HuH-7 (cell line): Measurements from ENCODE around the gene C3orf62.

Source experiments
- DNase-seq: peaks from one replicate; pipeline ENCODE4 v3.0.0; 2011; ENCODE audit warnings: low spot score

Gene C3orf62

GRCh38 chr3:49276475-49277382 lies at the start of gene C3orf62:
Gene C3orf62, minus strand, starts transcription at chr3:49277232. Its CDS starts 360 bp downstream, at chr3:49276872.
- DNase-seq: no peak

GRCh38 chr3:49324768-49325167 lies 47.7 kb upstream of the C3orf62 start:
- no peak for DNase-seq

DNA sequence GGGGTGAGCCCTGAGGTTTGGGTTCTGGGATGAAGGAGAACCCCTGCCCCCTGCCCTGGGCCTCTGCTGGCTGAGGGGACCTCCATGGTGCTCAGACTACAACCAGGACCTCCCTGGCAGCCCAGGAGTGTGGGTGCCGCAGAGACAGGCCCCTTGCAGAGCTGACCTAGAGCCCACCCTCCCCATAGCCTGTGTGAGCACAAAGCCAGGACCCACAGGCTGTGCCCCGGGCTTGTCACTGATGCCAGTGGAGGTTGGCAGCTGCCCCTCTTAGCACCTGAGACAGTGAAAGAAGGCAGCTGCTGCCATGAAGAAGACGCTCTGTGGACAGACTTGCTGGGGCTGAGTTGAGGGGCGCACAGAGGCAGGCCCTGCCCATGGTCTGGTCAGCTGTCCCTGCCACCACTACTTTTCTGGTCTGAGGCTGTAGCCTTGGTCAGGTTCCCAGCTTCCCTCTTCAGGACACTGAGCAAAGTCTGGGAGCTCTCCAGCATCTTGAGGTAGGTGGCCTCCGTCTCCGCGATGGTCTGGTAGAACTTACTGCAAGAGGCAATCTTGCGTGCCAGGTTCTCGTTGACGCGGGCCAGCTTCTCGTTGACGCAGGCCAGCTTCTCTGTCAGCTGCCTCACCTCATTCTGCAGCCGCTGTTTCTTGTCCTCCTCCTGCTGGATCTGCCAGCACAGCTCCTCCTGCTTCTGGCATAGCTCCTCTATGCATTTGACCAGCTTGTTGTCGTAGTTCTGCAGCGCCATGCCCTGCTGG lies 39.8 kb upstream of the C3orf62 start:
- no peak for DNase-seq

- DNase-seq: no peak
Measured at GRCh38 chr3:49313896-49314688, 37.1 kb upstream of the C3orf62 start.

DNA sequence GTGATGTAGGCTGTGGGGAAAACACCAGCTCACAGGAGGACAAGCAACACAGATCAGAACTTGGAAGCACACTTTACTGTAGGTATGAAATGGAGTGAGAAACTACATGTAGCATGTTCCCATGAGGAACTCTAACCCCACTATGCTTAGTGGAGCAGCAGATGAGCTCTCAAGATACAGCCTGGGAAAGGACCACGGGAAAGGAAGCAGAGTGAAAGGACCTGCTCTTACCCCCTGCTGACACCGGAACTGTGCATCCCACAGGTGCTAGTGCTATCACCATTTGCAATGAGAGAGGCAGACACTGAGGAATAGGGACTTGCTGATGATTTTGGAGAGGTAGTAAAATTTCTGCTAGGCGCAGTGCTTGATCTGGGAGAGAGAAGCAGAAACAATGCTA lies 34.3 kb upstream of the C3orf62 start:
- DNase-seq: no peak

GRCh38 chr3:49310677-49311076 lies 33.6 kb upstream of the C3orf62 start:
- DNase-seq: no peak

DNA sequence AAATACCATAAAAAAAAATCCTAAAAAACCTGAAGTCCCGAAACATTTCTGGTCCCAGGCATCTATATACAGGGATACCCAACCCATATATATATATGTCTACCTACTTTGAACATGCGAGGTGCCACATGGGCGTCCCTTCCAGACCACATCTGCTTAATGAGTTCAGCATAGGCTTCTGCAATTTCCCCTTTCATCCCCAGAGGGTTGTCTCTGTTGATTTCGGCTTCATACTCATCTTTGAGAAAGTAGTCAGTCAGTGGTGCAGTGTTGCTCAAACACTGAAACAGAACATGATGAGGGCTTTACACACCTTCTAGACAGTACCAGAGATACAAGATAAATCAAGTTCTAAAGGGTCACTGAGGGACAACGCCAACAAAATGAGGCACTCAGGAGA lies 28.6 kb upstream of the C3orf62 start:
- no peak for DNase-seq

DNA sequence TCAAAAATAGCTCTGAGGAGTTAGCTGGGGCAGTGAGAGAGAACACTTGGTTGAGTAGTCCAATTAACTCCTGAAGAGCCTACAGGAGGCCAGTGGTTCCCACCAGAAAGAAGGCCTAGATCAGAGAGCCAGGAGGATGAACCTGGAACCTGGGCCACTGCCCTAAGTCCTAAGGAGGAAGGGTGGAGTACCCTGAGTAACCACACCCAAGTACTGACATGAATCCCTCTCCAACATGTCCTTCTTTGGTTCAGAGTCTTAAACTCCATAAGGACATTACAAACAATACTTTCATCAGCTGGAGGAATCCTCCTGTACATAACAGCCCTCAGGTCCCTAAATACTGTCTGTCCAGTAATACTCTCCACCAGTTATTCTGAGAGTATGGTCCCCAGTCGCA lies 25.6 kb upstream of the C3orf62 start:
- no peak for DNase-seq

- DNase-seq: no peak
Measured at GRCh38 chr3:49300595-49300994, 23.6 kb upstream of the C3orf62 start.

DNA sequence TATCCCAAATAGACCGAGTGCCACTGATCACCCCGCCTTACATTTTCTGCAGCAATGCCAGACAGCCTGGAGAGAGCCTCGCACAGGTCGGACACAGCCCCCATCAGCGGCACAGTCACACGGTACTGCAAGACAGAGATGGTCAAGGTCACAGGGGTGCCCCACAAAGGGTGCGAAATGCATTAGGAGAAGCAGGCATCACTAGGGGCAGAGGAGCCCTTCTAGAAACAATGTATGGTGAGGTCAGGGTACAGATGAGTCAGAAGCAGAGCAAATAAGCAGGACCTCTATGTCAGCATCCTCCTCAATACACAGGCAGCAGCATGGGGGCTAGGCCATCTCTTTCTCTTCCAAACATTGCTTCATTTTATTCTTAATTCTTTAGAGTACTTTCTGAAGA lies 21.5 kb upstream of the C3orf62 start:
- no peak for DNase-seq

GRCh38 chr3:49296781-49297411 lies 19.9 kb upstream of the C3orf62 start:
- DNase-seq: no peak

- DNase-seq: peak; percentile 28
Measured at GRCh38 chr3:49295489-49296058, 18.5 kb upstream of the C3orf62 start.

DNA sequence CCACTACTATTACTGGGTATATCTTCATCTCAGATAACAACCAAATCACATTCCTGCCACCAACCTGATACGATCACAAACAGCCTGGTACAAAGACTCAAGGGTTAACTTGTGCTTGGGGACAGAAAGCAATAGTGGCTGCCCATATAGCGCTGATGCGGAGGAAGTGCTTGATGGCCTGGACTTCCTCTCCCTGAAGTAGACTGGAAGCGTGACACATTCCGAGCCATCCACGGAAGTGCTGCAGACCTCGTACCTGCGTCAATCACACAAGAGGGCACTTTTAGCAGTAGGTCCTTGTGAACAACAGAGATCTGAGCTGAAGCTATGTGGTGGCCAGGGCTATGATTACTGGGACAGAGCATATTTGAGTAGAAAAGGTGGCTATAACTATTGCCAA lies 17.3 kb upstream of the C3orf62 start:
- no peak for DNase-seq

- no peak for DNase-seq
Measured at GRCh38 chr3:49283997-49284396, 7.0 kb upstream of the C3orf62 start.

DNA sequence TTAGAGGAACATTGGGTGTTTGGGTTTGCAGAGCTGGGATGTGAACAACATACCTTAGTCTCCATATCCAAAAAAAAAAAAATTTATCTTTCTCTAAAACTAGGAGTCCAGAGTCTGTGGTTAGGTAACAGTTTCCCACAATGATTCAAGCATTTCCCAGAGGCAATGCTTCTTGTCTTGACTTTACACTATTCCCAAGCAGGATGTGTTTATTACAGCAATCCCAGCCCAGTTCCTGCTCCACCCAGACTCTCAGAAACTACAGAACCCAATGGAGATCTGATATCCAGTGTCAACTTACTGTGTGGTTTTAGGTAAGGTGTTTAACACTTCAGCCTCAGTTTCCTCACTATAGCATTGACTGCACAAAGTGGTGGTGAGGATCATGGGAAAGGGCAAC lies 2.3 kb upstream of the C3orf62 start:
- no peak for DNase-seq

- DNase-seq: no peak
Measured at GRCh38 chr3:49278548-49278947, 1.5 kb upstream of the C3orf62 start.

GRCh38 chr3:49277383-49277775 lies 347 bp upstream of the C3orf62 start:
- no peak for DNase-seq

- DNase-seq: no peak
Measured at GRCh38 chr3:49273825-49274532, 3.1 kb downstream of the C3orf62 start.

DNA sequence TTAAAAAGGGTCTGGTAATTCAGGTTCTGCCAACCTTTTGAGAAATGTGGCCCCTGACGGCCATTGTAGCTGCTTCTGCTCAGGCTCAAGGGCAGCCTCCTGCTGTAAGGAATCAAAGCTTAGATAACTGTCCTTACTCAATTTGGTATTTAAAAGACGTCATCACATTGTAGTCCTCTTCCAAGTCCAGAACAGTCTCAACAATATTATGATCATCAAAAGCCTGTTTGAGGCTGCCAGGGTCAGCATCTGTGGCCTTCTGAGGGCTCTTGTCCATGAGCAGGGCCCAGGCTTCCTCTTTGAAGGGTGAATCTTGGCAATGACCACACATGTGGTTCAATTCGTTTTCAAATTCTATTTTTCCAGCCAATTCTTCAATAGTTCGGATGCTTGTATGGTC lies 6.0 kb downstream of the C3orf62 start:
- DNase-seq: no peak

DNA sequence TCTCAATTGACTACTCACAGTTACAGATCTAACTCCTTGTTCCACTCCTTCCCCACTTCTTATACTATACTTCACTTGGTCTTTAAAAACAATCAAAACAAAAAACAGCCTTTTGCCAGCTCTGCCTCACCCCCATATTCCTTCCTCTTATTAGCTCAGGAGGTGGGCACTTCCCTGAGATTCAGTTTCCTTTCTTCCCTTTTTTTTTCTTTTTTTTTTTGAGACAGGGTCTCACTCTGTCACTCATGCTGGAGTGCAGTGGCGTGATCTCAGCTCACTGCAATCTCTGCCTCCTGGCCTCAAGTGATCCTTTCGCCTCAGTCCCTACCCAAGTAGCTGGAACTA lies 6.9 kb downstream of the C3orf62 start:
- DNase-seq: no peak
